Measurements from ENCODE around the gene EXOC6.
"Not testable (repeated sequence)": the region's sequence is repeated elsewhere in the genome, so short reads cannot be mapped to it uniquely, and the experiment has no call there.

Gene EXOC6

DNA sequence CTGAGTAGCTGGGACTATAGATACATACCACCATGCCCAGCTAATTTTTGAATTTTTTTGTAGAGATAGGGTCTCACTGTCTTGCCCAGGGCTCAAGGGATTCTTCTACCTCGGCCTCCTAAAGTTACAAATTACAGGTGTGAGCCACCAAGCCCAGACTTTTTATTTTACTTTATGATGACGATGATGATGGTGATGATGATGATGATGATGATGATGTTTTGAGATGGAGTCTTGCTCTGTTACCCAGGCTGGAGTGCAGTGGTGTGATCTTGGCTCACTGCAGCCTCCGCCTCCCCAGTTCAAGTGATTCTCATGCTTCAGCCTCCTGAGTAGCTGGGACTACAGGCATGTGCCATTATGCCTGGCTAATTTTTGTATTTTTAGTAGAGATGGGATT, 252.8 kb downstream of the EXOC6 start:
- H3K9me3 ChIP-seq (ENCODE audit: control insufficient read depth, insufficient read depth, low read length); H3K4me1 ChIP-seq (ENCODE audit: insufficient read depth, low read length); H3K36me3 ChIP-seq (ENCODE audit: insufficient read depth, low read length); H3K9ac ChIP-seq (ENCODE audit: low read depth, low read length): not testable (repeated sequence)

DNA sequence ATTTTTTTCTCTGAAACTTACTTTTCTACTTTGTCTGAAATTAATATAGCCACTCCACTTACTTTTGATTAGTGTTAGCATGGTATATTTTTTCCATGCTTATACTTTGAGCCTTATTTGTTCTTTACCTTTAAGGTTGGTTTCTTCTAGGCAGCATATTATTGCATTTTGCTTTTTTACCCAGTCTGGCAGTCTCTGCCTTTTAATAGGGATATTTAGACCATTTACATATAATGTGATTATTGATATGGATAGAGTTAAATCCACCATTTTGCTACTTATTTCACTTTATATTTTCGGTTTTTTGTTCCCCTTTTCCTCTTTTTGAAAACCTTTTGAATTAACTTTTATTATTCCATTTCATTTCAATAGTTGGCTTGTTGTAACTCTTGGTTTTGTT, 255.6 kb downstream of the EXOC6 start:
- Histone ChIP-seq H3K9me3 (ENCODE audit: control insufficient read depth, insufficient read depth, low read length) (no peaks in the 10 kb centered on the region; the same call in 1 of the 2 replicates), H3K4me1 (ENCODE audit: insufficient read depth, low read length) (no peaks in the 10 kb centered on the region), H3K9ac (ENCODE audit: low read depth, low read length) (no peak overlapping the region), H3K36me3 (ENCODE audit: insufficient read depth, low read length) (no peaks in the 10 kb centered on the region)

DNA sequence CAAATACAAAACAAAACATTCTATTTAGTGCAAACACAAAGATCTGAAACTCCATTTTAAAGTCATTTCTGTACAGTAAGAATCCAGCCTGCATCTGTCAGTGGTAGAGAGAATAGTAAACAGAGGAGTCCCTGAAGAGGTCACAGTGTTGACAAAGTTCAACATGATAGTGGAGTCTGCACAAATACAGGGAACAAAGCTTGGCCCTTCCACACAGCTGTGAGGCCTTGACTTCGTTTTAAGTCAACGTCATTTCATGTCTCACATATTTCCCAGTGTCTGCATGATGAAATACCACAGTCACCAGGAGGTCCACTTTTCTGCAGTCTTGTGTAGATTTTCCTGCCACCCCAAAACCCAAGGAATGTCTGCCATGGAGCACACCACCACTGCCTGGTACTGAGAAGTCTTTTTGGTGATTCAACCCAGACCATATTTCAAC, 258.3 kb downstream of the EXOC6 start:
- Histone ChIP-seq H3K36me3 (ENCODE audit: insufficient read depth, low read length) (no peaks in the 10 kb centered on the region), H3K9ac (ENCODE audit: low read depth, low read length) (no peak overlapping the region), H3K9me3 (ENCODE audit: control insufficient read depth, insufficient read depth, low read length) (no peaks in the 10 kb centered on the region; the same call in 1 of the 2 replicates), H3K4me1 (ENCODE audit: insufficient read depth, low read length) (no peaks in the 10 kb centered on the region)
